Dendritic cell treated with granulocyte-macrophage colony-stimulating factor and Interleukin-4, amounts not matched to agents 40 ng/mL and 50 ng/mL, for 4 days (primary cell): ENCODE data around the gene CACNA1H.

Experiments
- H3K27ac Mint-ChIP-seq: one replicate; pipeline ENCODE4 v1.8.0; 2022; ENCODE audit warnings: mild to moderate bottlenecking, mixed read lengths
- H3K27me3 Mint-ChIP-seq: one replicate; pipeline ENCODE4 v1.8.0; 2022; ENCODE audit warnings: mild to moderate bottlenecking, mixed read lengths
- H3K36me3 Mint-ChIP-seq: one replicate; pipeline ENCODE4 v1.8.0; 2022; ENCODE audit warnings: low read depth, mixed read lengths
- H3K4me1 Mint-ChIP-seq: one replicate; pipeline ENCODE4 v1.8.0; 2022; ENCODE audit warnings: low read depth, mixed read lengths
- H3K4me3 Mint-ChIP-seq: one replicate; pipeline ENCODE4 v1.8.0; 2022; ENCODE audit warnings: mild to moderate bottlenecking, moderate library complexity, mixed read lengths
- H3K9me3 Mint-ChIP-seq: one replicate; pipeline ENCODE4 v1.8.0; 2022; ENCODE audit warnings: mixed read lengths
- intact Hi-C: fragments of 100-400 bp; cut with micrococcal nuclease; formaldehyde crosslinking; loops from one replicate; pipeline ENCODE4 v1.15.0; 2022

CACNA1H gene

GRCh38 chr16:1127971-1128715, 24.8 kb upstream of the CACNA1H start:
- Mint-ChIP-seq H3K36me3 (no peaks in the 10 kb centered on the region), H3K9me3 (no peaks in the 10 kb centered on the region), H3K27ac (no peak overlapping the region), H3K4me3 (no peak overlapping the region), H3K27me3 (peaks cover 6% of the 10 kb centered on the region), H3K4me1 (no peaks in the 10 kb centered on the region)
- intact Hi-C loops: no loop called here

- Mint-ChIP-seq H3K27me3 (peaks cover 7% of the 10 kb centered on the region), H3K27ac (no peak overlapping the region), H3K9me3 (no peaks in the 10 kb centered on the region), H3K4me1 (no peaks in the 10 kb centered on the region), H3K36me3 (no peaks in the 10 kb centered on the region), H3K4me3 (no peak overlapping the region)
- intact Hi-C loops: no loop called here
These were observed 23.6 kb upstream of the CACNA1H start for GRCh38 chr16:1129106-1129960.

- no peak overlapping the region for H3K4me3 Mint-ChIP-seq
- no peak overlapping the region for H3K27ac Mint-ChIP-seq
- no peaks in the 10 kb centered on the region for H3K4me1 Mint-ChIP-seq
- H3K27me3 Mint-ChIP-seq: peaks cover 9% of the 10 kb centered on the region
- H3K9me3 Mint-ChIP-seq: no peaks in the 10 kb centered on the region
- intact Hi-C loops: no loop called here
- H3K36me3 Mint-ChIP-seq: no peaks in the 10 kb centered on the region
These were observed 22.5 kb upstream of the CACNA1H start for GRCh38 chr16:1130382-1130781.

- no peaks in the 10 kb centered on the region for H3K36me3 Mint-ChIP-seq
- intact Hi-C loops: no loop called here
- H3K4me1 Mint-ChIP-seq: no peaks in the 10 kb centered on the region
- H3K27ac Mint-ChIP-seq: no peak overlapping the region
- no peak overlapping the region for H3K4me3 Mint-ChIP-seq
- no peaks in the 10 kb centered on the region for H3K9me3 Mint-ChIP-seq
- H3K27me3 Mint-ChIP-seq: peaks cover 3% of the 10 kb centered on the region
These were observed 21.4 kb upstream of the CACNA1H start for GRCh38 chr16:1131378-1131994.

GRCh38 chr16:1132431-1132830, 20.5 kb upstream of the CACNA1H start:
- no peaks in the 10 kb centered on the region for H3K9me3 Mint-ChIP-seq
- no peaks in the 10 kb centered on the region for H3K4me1 Mint-ChIP-seq
- intact Hi-C loops: no loop called here
- H3K27me3 Mint-ChIP-seq: peaks cover 3% of the 10 kb centered on the region
- no peak overlapping the region for H3K27ac Mint-ChIP-seq
- no peaks in the 10 kb centered on the region for H3K36me3 Mint-ChIP-seq
- H3K4me3 Mint-ChIP-seq: no peak overlapping the region

- Mint-ChIP-seq H3K27ac (no peak overlapping the region), H3K9me3 (no peaks in the 10 kb centered on the region), H3K4me1 (no peaks in the 10 kb centered on the region), H3K27me3 (peaks cover 3% of the 10 kb centered on the region), H3K4me3 (no peak overlapping the region), H3K36me3 (no peaks in the 10 kb centered on the region)
- intact Hi-C loops: no loop called here
These were observed 19.6 kb upstream of the CACNA1H start for GRCh38 chr16:1133271-1133670.

- Mint-ChIP-seq H3K4me3 (no peak overlapping the region), H3K4me1 (no peaks in the 10 kb centered on the region), H3K36me3 (no peaks in the 10 kb centered on the region), H3K27me3 (peaks cover 3% of the 10 kb centered on the region), H3K9me3 (no peaks in the 10 kb centered on the region), H3K27ac (no peak overlapping the region)
- intact Hi-C loops: no loop called here
These were observed 18.9 kb upstream of the CACNA1H start for GRCh38 chr16:1133810-1134520.

GRCh38 chr16:1134776-1135458, 18.0 kb upstream of the CACNA1H start:
- intact Hi-C loops: no loop called here
- no peaks in the 10 kb centered on the region for H3K4me1 Mint-ChIP-seq
- H3K9me3 Mint-ChIP-seq: no peaks in the 10 kb centered on the region
- no peak overlapping the region for H3K4me3 Mint-ChIP-seq
- H3K27ac Mint-ChIP-seq: no peak overlapping the region
- H3K27me3 Mint-ChIP-seq: peaks cover 3% of the 10 kb centered on the region
- no peaks in the 10 kb centered on the region for H3K36me3 Mint-ChIP-seq

- Mint-ChIP-seq H3K27me3 (peaks cover 4% of the 10 kb centered on the region), H3K36me3 (no peaks in the 10 kb centered on the region), H3K4me3 (no peak overlapping the region), H3K27ac (no peak overlapping the region), H3K9me3 (no peaks in the 10 kb centered on the region), H3K4me1 (no peaks in the 10 kb centered on the region)
- intact Hi-C loops: no loop called here
These were observed 17.5 kb upstream of the CACNA1H start for GRCh38 chr16:1135459-1135825.

- Mint-ChIP-seq H3K27ac (no peak overlapping the region), H3K9me3 (no peaks in the 10 kb centered on the region), H3K4me1 (no peaks in the 10 kb centered on the region), H3K4me3 (no peak overlapping the region), H3K27me3 (peaks cover 7% of the 10 kb centered on the region), H3K36me3 (no peaks in the 10 kb centered on the region)
- intact Hi-C loops: no loop called here
These were observed 15.3 kb upstream of the CACNA1H start for GRCh38 chr16:1137604-1138003.

- intact Hi-C loops: no loop called here
- H3K27ac Mint-ChIP-seq: no peak overlapping the region
- H3K4me1 Mint-ChIP-seq: no peaks in the 10 kb centered on the region
- no peaks in the 10 kb centered on the region for H3K9me3 Mint-ChIP-seq
- peaks cover 7% of the 10 kb centered on the region for H3K27me3 Mint-ChIP-seq
- H3K36me3 Mint-ChIP-seq: no peaks in the 10 kb centered on the region
- no peak overlapping the region for H3K4me3 Mint-ChIP-seq
These were observed 12.2 kb upstream of the CACNA1H start for GRCh38 chr16:1140582-1141162.

GRCh38 chr16:1141191-1141590, 11.7 kb upstream of the CACNA1H start:
- intact Hi-C loops: no loop called here
- Mint-ChIP-seq H3K36me3 (no peaks in the 10 kb centered on the region), H3K27me3 (peaks cover 8% of the 10 kb centered on the region), H3K27ac (no peak overlapping the region), H3K4me3 (no peak overlapping the region), H3K9me3 (no peaks in the 10 kb centered on the region), H3K4me1 (no peaks in the 10 kb centered on the region)

GRCh38 chr16:1141716-1142115, 11.2 kb upstream of the CACNA1H start:
- Mint-ChIP-seq H3K36me3 (no peaks in the 10 kb centered on the region), H3K27me3 (peaks cover 10% of the 10 kb centered on the region), H3K27ac (no peak overlapping the region), H3K4me1 (no peaks in the 10 kb centered on the region), H3K9me3 (peaks cover 3% of the 10 kb centered on the region), H3K4me3 (no peak overlapping the region)
- intact Hi-C loops: no loop called here
